NCI-H446 (cell line): ENCODE results near the gene GSX1.
"Not testable (repeated sequence)": the region's sequence is repeated elsewhere in the genome, so short reads cannot be mapped to it uniquely, and the experiment has no call there.

Source experiments
- DNase-seq, 2 experiments: peaks; one replicate each; lab custom pipeline; 2025; lab: John Stamatoyannopoulos, UW

The GSX1 gene

GRCh38 chr13:27792393-27793218 is at the start of gene GSX1:
GSX1 (plus strand) TSS chr13:27792483; CDS start chr13:27792691, 208 bp downstream.
- DNase-seq: no peak

GRCh38 chr13:27744801-27745200 is 47.5 kb upstream of the GSX1 start:
- no peak for DNase-seq

DNA sequence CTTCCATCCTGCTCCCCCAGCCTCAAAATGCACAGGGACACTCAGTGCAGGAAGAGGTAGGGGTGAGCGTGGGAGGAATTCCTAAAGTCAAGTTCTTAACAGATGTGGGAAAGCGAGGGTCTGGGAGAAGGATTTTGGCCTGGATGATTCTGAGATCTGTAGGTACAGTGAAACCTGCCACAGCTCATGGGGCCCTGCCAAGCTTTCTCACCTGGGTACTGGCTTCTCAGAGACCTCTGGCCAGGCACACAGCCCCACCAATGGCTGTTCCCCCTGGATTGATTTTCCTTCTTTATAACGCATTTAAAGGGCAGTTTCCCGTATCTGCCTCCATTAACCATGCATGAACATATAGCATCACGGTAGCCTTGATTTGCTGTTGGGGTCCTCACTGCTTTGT is 47.0 kb upstream of the GSX1 start:
- DNase-seq: no peak

DNA sequence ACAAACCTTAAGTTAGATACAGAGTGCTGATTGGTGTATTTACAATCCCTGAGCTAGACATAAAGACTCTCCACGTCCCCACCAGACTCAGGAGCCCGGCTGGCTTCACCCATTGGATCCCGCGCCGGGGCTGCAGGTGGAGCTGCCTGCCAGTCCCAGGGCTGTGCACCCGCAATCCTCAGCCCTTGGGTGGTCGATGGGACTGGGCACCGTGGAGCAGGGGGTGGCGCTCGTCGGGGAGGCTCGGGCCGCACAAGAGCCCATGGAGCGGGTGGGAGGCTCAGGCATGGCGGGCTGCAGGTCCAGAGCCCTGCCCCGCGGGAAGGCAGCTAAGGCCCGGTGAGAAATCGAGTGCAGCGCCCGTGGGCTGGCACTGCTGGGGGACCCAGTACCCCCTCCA is 44.1 kb upstream of the GSX1 start:
- not testable (repeated sequence) for DNase-seq

DNA sequence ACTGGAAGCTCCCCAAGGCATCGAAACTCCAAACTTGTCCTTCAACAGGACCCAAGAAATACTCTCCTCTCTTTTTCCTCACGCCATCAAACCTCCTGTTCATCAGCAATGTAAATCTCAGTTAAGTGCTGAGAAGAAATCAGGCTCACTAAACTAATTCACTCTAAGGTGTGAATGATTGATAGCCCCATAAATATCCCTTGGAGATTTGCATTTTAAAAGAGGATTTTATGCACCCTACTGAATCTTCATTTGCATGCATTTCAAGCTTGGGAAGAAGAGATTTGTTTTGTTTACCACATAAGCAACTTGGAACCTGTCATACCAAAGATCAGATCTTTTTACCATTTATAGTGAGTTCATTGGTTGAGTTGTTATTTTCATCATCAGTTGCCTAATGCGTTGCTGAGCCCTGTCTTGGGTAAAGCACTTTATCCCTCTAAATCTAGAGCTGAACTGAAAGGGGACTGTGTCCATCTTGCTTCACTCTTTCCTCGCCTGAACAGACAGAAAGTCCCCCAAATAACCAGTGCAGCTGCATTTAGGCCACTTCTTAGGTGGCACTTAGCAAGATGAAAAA is 40.2 kb upstream of the GSX1 start:
- no peak for DNase-seq

DNA sequence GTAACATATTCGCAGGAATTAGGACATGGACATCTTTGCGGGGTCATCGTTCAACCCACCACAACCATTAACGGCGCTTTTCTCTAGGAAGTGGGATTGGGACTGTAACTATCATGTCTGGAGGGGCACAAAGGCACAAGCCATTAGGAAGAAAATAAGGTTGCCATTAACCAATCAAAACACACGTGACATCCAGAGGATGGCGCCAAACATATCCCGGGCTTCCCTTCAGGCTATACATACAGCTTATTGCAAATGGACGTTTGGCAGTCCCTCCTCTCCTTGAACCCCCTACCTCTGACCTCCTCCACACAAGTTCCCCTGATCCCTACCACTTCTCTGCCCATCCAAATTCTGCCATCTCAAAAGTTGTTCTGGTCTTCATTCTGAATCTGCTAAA is 26.6 kb upstream of the GSX1 start:
- DNase-seq: no peak

GRCh38 chr13:27770809-27771208 is 21.5 kb upstream of the GSX1 start:
- DNase-seq: no peak

DNA sequence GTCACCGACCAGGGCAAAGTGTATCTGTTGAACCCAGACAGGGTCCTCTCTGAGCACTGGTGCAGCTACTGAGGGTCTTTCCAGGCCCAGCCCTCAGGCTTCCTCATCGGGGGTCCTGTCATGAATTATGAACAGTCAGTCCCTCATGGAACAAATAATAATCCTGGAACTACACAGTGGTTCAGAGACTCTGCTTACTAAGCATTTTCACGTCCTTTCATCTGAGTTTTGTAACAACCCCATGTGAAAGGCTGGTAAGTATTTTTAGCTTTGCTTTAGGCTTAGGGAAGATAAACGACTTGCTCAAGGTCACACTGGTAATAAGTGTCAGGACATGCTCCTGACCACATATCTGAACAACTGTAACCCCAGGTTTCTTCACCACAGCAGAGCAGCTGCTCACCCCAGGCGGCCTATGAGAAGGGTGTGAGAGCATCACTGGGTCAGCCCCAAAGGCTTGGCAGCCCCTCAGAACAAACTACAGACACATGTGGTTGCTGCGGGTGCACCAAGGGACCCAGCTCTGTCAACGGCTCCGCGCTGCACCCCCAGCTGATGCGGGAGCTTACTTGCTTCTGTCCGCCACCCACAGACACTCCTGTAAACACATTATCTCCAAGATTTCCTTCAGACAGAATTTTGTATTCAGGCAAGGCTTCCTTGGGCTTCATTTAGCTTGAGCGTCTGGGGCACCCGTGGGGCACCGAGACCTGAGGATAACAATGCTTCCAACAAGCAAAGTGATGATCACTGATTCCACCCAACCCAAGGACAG is 19.4 kb upstream of the GSX1 start:
- no peak for DNase-seq

DNA sequence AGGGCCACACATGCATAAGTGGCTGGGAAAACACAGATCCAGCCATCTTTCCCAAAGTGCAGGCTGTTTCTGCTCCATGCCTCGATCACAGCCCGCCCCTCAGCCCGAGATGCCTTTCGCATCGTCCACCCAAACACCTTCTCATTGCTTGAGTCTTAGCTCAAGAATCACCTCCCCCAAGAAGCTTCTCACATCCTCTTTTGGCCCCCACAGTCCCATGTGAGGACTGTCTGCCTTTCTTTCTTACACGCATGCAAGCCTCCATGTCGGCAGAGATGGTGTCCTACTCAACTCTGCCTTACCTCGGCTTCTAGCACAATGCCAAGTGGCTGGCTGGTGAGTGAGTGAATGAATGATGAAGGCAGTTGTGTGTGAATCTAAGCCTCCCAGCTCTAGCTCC is 18.1 kb upstream of the GSX1 start:
- no peak for DNase-seq

GRCh38 chr13:27774651-27775050 is 17.6 kb upstream of the GSX1 start:
- DNase-seq: no peak

- DNase-seq: no peak
These were observed 16.3 kb upstream of the GSX1 start for GRCh38 chr13:27775943-27776342.

- DNase-seq: no peak
These were observed 10.1 kb upstream of the GSX1 start for GRCh38 chr13:27782151-27782550.

DNA sequence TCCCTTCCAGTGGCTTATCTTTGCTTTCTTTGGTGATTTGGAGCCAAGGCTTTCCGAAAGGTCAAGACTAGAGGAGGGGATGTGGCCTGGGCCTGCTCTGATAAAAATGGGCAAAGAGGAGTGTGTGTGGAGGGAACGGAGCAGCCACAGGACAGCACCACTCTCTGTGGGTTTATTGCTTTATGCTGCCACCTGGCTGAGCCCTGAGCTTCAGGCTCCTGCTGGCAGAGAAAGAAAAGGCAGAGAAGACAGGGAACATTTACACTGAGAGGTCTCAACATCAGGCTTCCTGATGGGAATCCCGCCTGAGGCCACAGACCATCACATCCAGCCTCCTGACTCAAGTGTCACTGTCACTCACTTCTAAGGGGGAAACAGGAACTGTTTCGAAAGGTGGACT is 9.2 kb upstream of the GSX1 start:
- DNase-seq: peak in 1 of 2 experiments; percentile 7

DNA sequence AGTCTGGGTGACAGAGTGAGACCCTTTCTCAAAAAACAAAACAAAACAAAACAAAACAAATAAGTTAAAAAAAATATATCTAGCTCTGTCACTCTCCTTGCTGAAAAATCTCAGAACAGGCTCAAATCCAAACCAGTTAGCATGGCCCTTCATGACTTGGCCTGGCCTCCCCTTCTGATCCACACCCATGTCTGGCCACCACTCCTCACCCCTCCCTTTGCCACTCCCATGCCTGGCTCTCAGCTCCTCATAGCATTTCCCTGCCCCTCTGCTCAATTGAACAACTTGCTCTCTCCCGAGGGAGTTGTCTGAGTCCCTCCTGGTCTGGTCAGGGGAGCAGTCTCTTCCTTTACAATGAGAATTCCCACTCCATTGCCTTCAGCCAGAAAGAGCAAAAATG is 4.0 kb upstream of the GSX1 start:
- no peak for DNase-seq

DNA sequence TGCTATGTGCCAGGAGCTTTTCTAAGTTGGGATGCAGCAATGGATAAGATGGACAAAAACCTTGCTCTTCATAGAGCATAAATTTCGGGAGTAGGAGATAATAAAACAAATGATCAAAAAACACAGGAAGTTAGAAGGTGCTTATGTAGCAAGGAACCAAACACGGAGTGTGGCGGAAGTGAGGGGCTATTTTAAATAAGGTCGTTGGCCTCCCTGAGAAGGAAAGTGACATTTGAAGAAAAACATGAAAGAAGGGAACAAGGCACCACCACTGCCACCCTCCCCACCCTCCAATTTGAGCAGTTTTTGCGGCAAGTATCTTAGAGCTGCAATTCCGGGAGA is 3.2 kb upstream of the GSX1 start:
- no peak for DNase-seq

- DNase-seq: no peak
These were observed 2.6 kb upstream of the GSX1 start for GRCh38 chr13:27789495-27790303.

- no peak for DNase-seq
These were observed 1.8 kb upstream of the GSX1 start for GRCh38 chr13:27790523-27790922.

- DNase-seq: no peak
These were observed 960 bp upstream of the GSX1 start for GRCh38 chr13:27791146-27791900.

DNA sequence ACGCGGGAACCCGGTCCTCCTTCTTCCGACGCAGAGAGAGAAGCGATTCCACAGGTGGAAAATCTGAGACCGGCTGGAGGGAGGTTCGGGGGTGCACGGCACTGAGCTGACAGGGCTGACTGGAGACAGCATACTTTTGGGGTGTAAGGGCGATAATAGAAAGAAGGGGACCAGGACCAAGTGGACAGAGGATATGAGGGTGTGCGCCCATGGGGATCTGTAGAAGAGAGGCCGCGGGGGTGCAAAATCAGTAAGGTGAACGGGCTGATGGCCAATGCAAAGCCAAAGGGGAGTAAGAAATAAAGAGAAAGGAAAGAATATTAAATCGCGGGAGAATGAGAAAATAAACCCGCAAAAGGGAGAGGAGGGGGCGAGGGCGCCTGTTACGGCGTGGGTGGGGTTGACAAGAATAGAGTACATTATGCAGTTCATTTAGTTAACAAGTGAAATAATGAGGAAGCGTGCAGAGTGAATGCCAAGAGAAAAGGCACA is 336 bp upstream of the GSX1 start:
- no peak for DNase-seq

- no peak for DNase-seq
These were observed 1.5 kb downstream of the GSX1 start for GRCh38 chr13:27793507-27794367.

DNA sequence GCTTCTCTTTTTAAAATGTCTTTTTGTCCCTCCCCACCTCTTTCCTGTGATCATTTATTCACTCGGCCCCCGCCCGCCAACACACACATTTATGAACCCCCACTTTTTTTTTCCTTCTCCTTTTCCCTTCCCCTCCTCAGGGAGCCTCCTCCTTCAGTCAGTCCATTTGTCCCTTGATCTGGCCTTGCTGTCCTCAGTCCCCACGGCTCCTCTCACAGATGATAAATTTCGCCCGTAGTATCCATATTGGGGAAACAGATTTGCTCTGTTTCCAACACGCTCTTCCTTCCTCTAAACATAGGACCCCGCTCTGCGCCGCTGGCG is 2.0 kb downstream of the GSX1 start:
- no peak for DNase-seq
